IMR-90 (cell line): ENCODE results near the gene PRKAR1B. TPM values are rescaled to one million over a fixed set of nuclear protein-coding genes. Genes with fewer than 3 reads are reported as not detected.

ENCODE experiments used
- ATAC-seq: fragments of 200-7000 bp; cut with Tn5 transposase; 2 replicates; pipeline ENCODE4 v1.9.1; 2020; ENCODE audit warnings: low read depth, mild to moderate bottlenecking, moderate library complexity
- BruUV-seq: library from RNA; stranded (reverse); fragments of 400-500 nt; replicated peaks from 2 replicates; lab custom pipeline; 2021; lab: Mats Ljungman, UMichigan
- CTCF ChIA-PET: fragments of 300-600 bp; formaldehyde crosslinking; extraction: SDS; loops from one replicate; lab custom pipeline; 2021; ENCODE audit warnings: antibody characterized with exemption; lab: Yijun Ruan, JAX
- POLR2A ChIA-PET: fragments of 300-600 bp; sonication (Branson Sonifier 250); formaldehyde crosslinking; loops from one replicate; lab custom pipeline; 2022; ENCODE audit warnings: antibody characterized with exemption; ENCODE audit not compliant: unreplicated experiment; lab: Charles Lee
- DNase-seq: peaks from one replicate; pipeline ENCODE4 v3.0.0; 2013
- H2AFZ ChIP-seq: replicated peaks from 2 replicates; pipeline ENCODE3; 2013; ENCODE audit warnings: low read length, mild to moderate bottlenecking; ENCODE audit not compliant: poor library complexity
- H2AK5ac ChIP-seq: 2 replicates; pipeline ENCODE4 v1.6.1; 2013; ENCODE audit warnings: low read depth, low read length, inconsistent platforms
- H2AK9ac ChIP-seq: replicated peaks from 2 replicates; pipeline ENCODE3; 2013; ENCODE audit warnings: mild to moderate bottlenecking, low read depth, low read length, moderate library complexity; ENCODE audit not compliant: poor library complexity
- H2BK120ac ChIP-seq: 2 replicates; pipeline ENCODE4 v1.6.1; 2013; ENCODE audit warnings: low read depth, low read length, inconsistent platforms
- H2BK15ac ChIP-seq: 3 replicates; pipeline ENCODE4 v1.6.1; 2013; ENCODE audit warnings: low read depth, low read length, inconsistent platforms
- H2BK20ac ChIP-seq: 2 replicates; pipeline ENCODE4 v1.6.1; 2013; ENCODE audit warnings: low read depth, mild to moderate bottlenecking, inconsistent platforms, low read length, moderate library complexity
- H2BK5ac ChIP-seq: 2 replicates; pipeline ENCODE4 v1.6.1; 2013; ENCODE audit warnings: mild to moderate bottlenecking, low read depth, low read length, inconsistent platforms; ENCODE audit not compliant: poor library complexity, severe bottlenecking
- H3K14ac ChIP-seq: replicated peaks from 2 replicates; pipeline ENCODE4 v1.6.1; 2013; ENCODE audit warnings: low read depth, low read length, inconsistent platforms
- H3K18ac ChIP-seq: 2 replicates; pipeline ENCODE4 v1.6.1; 2013; ENCODE audit warnings: low read depth, low read length, control low read depth
- H3K23ac ChIP-seq: 2 replicates; pipeline ENCODE4 v1.6.1; 2013; ENCODE audit warnings: low read depth, low read length, inconsistent platforms
- H3K27ac ChIP-seq: 2 replicates; pipeline ENCODE4 v1.5.1; 2013; ENCODE audit warnings: mild to moderate bottlenecking, control low read depth, low read length; ENCODE audit not compliant: insufficient read depth
- H3K27me3 ChIP-seq: 2 replicates; pipeline ENCODE4 v1.6.1; 2013; ENCODE audit warnings: low read length; ENCODE audit not compliant: control insufficient read depth, insufficient read depth
- H3K36me3 ChIP-seq: 2 replicates; pipeline ENCODE4 v1.6.1; 2013; ENCODE audit warnings: low read length, mixed read lengths; ENCODE audit not compliant: control insufficient read depth, insufficient read depth
- H3K4ac ChIP-seq: 2 replicates; pipeline ENCODE4 v1.6.1; 2013; ENCODE audit warnings: low read depth, low read length, inconsistent platforms
- H3K4me1 ChIP-seq: 2 replicates; pipeline ENCODE4 v1.6.1; 2013; ENCODE audit warnings: low read length, mixed read lengths; ENCODE audit not compliant: control insufficient read depth, insufficient read depth
- H3K4me2 ChIP-seq: 2 replicates; pipeline ENCODE4 v1.6.1; 2013; ENCODE audit warnings: low read depth, mild to moderate bottlenecking, control low read depth, low read length, moderate library complexity
- H3K4me3 ChIP-seq: 2 replicates; pipeline ENCODE4 v1.5.1; 2013; ENCODE audit warnings: low read depth, mild to moderate bottlenecking, control low read depth, low read length, moderate library complexity; ENCODE audit not compliant: insufficient read depth
- H3K56ac ChIP-seq: 2 replicates; pipeline ENCODE4 v1.6.1; 2013; ENCODE audit warnings: low read length, inconsistent platforms; ENCODE audit not compliant: insufficient read depth; ENCODE audit errors: extremely low read depth
- H3K79me1 ChIP-seq, 2 experiments: 2 replicates each; pipeline ENCODE4 v1.6.1; 2013; ENCODE audit warnings: low read length in 2 of 2, inconsistent platforms in 1 of 2, low read depth in 1 of 2
- H3K9ac ChIP-seq: 2 replicates; pipeline ENCODE4 v1.6.1; 2013; ENCODE audit warnings: low read depth, low read length, control low read depth
- H3K9me1 ChIP-seq: 2 replicates; pipeline ENCODE4 v1.6.1; 2013; ENCODE audit warnings: low read length, inconsistent platforms; ENCODE audit not compliant: insufficient read depth
- H3K9me3 ChIP-seq: 2 replicates; pipeline ENCODE4 v1.6.1; 2013; ENCODE audit warnings: low read length; ENCODE audit not compliant: control insufficient read depth, insufficient read depth
- H4K20me1 ChIP-seq: 2 replicates; pipeline ENCODE4 v1.6.1; 2013; ENCODE audit warnings: low read length, inconsistent platforms; ENCODE audit not compliant: insufficient read depth
- H4K5ac ChIP-seq: 2 replicates; pipeline ENCODE4 v1.6.1; 2013; ENCODE audit warnings: mild to moderate bottlenecking, low read depth, low read length, control low read depth
- H4K8ac ChIP-seq, 2 experiments: 2 replicates each; pipeline ENCODE4 v1.6.1; 2013; ENCODE audit warnings: low read depth in 2 of 2, low read length in 2 of 2, control low read depth in 1 of 2, inconsistent platforms in 1 of 2
- H4K91ac ChIP-seq: 2 replicates; pipeline ENCODE4 v1.6.1; 2013; ENCODE audit warnings: low read depth, low read length, inconsistent platforms; ENCODE audit not compliant: insufficient read depth
- CEBPB ChIP-seq: IDR thresholded peaks from 2 replicates; pipeline ENCODE4 v1.6.1; 2012; ENCODE audit warnings: low read depth, low read length, improper control_type of control experiment
- ELK1 ChIP-seq: fragments of 150-350 bp; IDR thresholded peaks from 2 replicates; pipeline ENCODE4 v1.6.1; 2016; ENCODE audit warnings: low read depth, mild to moderate bottlenecking, low read length, moderate library complexity, borderline replicate concordance
- MAFK ChIP-seq: IDR thresholded peaks from 2 replicates; pipeline ENCODE4 v1.6.1; 2012; ENCODE audit warnings: low read depth, low read length, improper control_type of control experiment
- MAZ ChIP-seq: IDR thresholded peaks from 2 replicates; pipeline ENCODE4 v1.6.1; 2012; ENCODE audit warnings: low read depth, mild to moderate bottlenecking, low read length, improper control_type of control experiment, moderate library complexity, borderline replicate concordance
- NFE2L2 ChIP-seq: fragments of 150-350 bp; IDR thresholded peaks from 2 replicates; pipeline ENCODE4 v1.6.1; 2016; ENCODE audit warnings: low read depth, mild to moderate bottlenecking, low read length
- RCOR1 ChIP-seq: IDR thresholded peaks from 2 replicates; pipeline ENCODE4 v1.6.1; 2012; ENCODE audit warnings: mild to moderate bottlenecking, low read length, improper control_type of control experiment; ENCODE audit not compliant: insufficient replicate concordance
- WGBS, 2 experiments: methylation state at CpG; one replicate each; pipeline versions ENCODE4 v1.1.5 to v1.1.7; 2013; ENCODE audit warnings: missing lambda C conversion rate in 2 of 2; ENCODE audit not compliant: insufficient read length in 1 of 2; ENCODE audit errors: extremely low coverage in 2 of 2; 5-methylcytosine and 5-hydroxymethylcytosine counted together
- dilution Hi-C: fragments of 300-500 bp; cut with HindIII; formaldehyde crosslinking; loops from one replicate; pipeline ENCODE4 v1.14.3; 2018; ENCODE audit warnings: low sequenced_read_pairs; ENCODE audit not compliant: unreplicated experiment
- in situ Hi-C: fragments of 300-500 bp; cut with MboI; formaldehyde crosslinking; loops from 3 replicates; pipeline ENCODE4 v1.14.3; 2019; ENCODE audit warnings: low sequenced_read_pairs, inconsistent platforms, mixed read lengths
- intact Hi-C: fragments of 100-400 bp; cut with micrococcal nuclease; formaldehyde crosslinking; loops from 2 replicates; pipeline ENCODE4 v1.10.0; 2022
- polyA plus RNA-seq, 3 experiments: library from polyadenylated mRNA; depleted of rRNA; stranded (reverse); fragments of >200 nt; gene quantifications; 2 replicates each; pipeline ENCODE4 v1.2.3, GENCODE V29; 2012; ENCODE audit warnings: low replicate concordance in 1 of 3
- total RNA-seq: library from RNA; depleted of rRNA; stranded (reverse); fragments of >200 nt; gene quantifications from 2 replicates; pipeline ENCODE4 v1.2.3, GENCODE V29; 2012

Gene PRKAR1B
- total and polyA plus RNA-seq, 2 of the 4 experiments (the other 2 are of a cell fraction), result 15.2 to 20.2 TPM

GRCh38 chr7:748446-748845, 21.4 kb upstream of the PRKAR1B start:
- Histone ChIP-seq H2BK15ac (no peak overlapping the region), H3K36me3 (peaks cover 15% of the 10 kb centered on the region), H3K4me1 (no peaks in the 10 kb centered on the region), H3K27me3 (no peaks in the 10 kb centered on the region), H3K9ac (no peak overlapping the region), H3K4ac (no peak overlapping the region), H2AK5ac (no peak overlapping the region), H4K20me1 (peaks cover 6% of the 10 kb centered on the region), H2BK20ac (no peak overlapping the region), H3K4me3 (no peak overlapping the region), H3K23ac (no peak overlapping the region), H4K91ac (no peak overlapping the region), H4K5ac (no peak overlapping the region), H4K8ac (no peak overlapping the region), H2BK120ac (no peak overlapping the region), H3K79me1 (peaks cover 14 to 45% of the 10 kb centered on the region in 2 experiments; a peak in 3 of 4 replicates), H3K27ac (no peak overlapping the region), H3K14ac (no peak overlapping the region), H2AFZ (no peak overlapping the region), H2AK9ac (no peak overlapping the region), H2BK5ac (no peak overlapping the region), H3K56ac (no peak overlapping the region), H3K4me2 (no peak overlapping the region), H3K9me3 (no peaks in the 10 kb centered on the region), H3K18ac (no peak overlapping the region), H3K9me1 (peaks cover 11% of the 10 kb centered on the region; the same call in 1 of the 2 replicates)
- ChIA-PET CTCF (no interaction called here), POLR2A (no interaction called here)
- TF ChIP-seq CEBPB (no peak), ELK1 (no peak), NFE2L2 (no peak), MAFK (no peak), MAZ (no peak), RCOR1 (no peak)
- ATAC-seq (no peak), DNase-seq (no peak)
- dilution Hi-C loops (no loop called here), intact Hi-C loops (no loop called here), in situ Hi-C loops (no loop called here)
- BruUV-seq, result no TSS peak
- whole genome bisulfite sequencing, 2 experiments, result 96% methylated on average over 9 of the region's 15 CpGs; no CpG with 5 or more reads in 1 of the 2 experiments
